ENCODE results near the gene PCDHB1.

GRCh38 chr5:141077826-141078225, 26.7 kb downstream of the PCDHB1 start:
- TF ChIP-seq POLR2A (IDR thresholded peaks at IDR 0.05; ENCODE audit: low read length) (no peak), GATA1 (IDR thresholded peaks at IDR 0.05; ENCODE audit: low read depth, low read length) (no peak)
